GM21447 (cell line): ENCODE measurements around the gene MYO1A.
"Not testable (repeated sequence)": the region's sequence is repeated elsewhere in the genome, so short reads cannot be mapped to it uniquely, and the experiment has no call there.

Experiments used
- ATAC-seq: cut with Tn5 transposase; IDR thresholded peaks from one replicate; pipeline ENCODE4 v1.9.1; 2021; ENCODE audit not compliant: unreplicated experiment

Gene MYO1A

DNA sequence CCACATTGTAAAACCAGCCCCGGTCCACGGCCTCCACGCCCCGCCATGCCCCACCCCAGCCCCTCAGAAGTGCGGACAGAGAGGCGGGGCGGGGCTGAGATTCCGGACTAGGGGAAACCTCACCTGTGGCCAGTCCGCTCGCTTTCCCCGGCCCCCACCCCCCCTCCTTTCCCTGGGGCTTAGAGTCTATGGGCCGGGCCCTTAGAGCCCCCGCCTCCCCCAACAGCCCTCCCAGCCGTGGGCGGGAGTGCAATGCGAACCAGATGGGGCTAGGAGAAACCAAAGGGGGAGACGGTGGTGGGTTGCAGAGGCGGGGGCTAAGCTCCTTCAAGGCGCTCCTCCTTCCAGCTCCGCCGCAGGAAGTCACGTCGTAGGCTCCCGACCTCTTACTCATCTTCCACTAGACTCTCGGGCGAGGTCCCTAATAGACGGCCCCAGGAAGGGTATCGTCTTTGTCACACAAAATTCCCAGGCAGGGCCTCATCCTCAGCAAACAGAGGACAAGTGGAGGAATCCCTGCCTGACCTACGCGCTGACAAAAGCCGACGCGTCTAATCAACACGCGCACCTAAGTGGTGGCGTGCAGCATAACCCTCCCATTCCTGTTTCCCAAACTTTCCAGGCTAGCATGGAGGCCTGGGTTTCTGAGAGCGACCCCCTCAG is 37.9 kb upstream of the MYO1A start:
- peak; percentile 36 for ATAC-seq

DNA sequence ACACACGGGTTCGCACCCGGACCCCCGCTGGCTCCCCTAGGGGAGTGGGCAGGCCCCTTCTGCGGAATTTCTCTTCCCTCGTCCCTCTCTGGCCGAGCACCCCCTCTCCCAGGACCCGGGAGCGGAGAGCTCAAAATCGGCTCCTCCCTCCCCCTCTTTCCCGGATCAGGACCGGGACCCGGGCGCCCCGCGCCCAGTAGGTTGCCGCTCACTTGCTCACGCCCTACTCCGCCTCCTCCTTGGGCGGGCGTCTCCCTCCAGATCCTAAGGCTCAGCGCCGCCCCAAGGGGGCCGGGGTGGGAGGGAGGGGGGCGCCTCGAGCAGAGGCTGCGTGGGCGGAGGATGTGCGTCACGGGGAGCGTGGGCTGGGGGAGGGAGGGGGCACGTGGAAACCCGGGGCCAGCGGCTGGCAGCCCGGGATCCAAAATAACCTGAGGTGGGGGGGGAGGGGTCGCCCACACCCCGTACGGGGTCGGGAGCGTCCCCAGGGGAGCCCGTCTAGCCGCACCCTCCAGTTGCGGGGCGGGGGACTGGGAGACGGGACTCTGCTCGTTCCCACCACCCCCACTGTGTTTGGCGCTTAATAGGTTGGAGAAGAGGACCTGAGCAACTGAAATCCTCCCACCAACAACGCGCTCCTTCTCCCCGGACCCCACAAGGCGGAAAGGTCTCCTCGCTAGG is 37.2 kb upstream of the MYO1A start:
- peak; percentile 31 for ATAC-seq

DNA sequence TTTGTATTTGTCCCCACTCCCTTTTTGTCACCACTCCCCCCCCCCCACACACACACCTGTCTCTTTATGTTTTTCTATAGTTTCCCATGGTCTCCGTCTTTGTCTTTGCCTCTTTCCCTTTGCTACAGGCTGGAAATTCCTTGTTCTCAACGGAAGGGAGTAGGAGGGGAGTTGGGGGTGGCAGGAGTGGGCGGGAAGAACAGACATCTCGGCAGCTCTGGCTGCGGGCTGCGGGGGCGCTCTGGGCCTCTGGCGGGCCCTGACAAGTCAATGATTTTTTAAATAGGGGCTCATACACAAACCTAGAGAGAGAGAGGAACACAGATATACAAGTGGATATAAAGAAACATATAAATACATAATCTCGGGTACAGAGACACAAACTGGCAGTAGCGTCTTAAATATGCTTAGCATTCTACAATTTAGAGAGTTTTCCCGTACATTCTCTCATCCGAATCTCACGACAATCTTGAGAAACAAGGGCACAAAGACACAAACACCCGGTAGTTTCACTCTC is 36.6 kb upstream of the MYO1A start:
- ATAC-seq, result no peak

DNA sequence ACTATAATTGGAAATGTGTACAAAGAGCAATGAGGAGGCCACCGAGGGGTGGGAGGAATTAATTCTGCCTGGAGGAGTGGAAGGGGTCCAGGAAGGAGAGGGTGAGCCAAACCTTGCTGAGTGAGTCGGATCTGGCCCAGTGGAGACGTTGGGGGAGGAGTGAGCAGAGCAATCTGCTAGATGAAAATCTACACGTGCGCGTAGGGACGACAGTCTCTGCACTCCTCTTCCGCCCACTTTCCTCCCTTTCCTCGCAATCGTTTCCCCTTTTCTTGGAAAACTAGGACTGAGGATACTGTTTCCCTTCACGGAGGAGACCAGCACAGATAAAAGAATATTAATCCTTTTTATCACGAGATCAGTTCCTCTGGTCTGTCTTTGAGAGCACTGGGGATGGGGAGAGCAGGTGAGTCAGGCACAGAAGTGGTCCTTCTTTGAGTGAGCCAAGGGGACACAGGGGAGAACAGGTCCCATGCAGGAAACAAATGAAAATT is 36.1 kb upstream of the MYO1A start:
- ATAC-seq, result no peak

DNA sequence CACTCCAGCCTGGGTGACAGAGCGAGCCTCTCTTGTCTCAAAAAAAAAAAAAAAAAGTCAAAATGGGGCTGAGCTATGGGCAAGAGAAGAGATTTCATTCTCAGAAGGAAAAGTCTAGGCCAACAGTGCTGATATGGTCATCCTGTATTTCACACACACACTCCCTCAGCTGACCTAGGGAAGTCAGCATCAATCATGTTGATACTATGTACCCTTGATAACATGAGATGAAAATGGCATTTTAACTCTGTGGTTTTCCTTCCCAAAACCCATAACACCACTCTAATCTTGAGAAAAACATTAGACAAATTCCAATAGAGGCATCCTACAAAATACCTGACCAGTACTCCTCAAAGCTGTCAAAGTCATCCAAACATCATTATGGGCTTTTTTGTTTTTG is 30.9 kb upstream of the MYO1A start:
- no peak for ATAC-seq

DNA sequence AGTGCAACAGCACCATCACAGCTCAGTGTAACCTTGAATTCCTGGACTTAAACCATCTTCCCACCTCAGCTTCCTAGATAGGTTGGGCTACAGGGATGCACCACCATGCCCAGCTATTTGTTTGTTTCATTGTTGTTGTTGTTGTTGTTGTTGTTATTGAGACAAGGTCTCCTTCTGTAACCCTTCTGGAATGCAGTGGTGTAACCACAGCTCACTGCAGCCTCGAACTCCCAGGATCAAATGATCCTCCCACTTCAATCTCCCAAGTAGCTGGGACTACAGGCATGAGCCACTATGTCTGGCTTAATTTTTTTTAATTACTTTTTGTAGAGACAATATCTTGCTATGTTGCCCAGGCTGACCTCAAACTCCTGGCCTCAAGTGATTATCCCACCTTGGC is 29.9 kb upstream of the MYO1A start:
- no peak for ATAC-seq

DNA sequence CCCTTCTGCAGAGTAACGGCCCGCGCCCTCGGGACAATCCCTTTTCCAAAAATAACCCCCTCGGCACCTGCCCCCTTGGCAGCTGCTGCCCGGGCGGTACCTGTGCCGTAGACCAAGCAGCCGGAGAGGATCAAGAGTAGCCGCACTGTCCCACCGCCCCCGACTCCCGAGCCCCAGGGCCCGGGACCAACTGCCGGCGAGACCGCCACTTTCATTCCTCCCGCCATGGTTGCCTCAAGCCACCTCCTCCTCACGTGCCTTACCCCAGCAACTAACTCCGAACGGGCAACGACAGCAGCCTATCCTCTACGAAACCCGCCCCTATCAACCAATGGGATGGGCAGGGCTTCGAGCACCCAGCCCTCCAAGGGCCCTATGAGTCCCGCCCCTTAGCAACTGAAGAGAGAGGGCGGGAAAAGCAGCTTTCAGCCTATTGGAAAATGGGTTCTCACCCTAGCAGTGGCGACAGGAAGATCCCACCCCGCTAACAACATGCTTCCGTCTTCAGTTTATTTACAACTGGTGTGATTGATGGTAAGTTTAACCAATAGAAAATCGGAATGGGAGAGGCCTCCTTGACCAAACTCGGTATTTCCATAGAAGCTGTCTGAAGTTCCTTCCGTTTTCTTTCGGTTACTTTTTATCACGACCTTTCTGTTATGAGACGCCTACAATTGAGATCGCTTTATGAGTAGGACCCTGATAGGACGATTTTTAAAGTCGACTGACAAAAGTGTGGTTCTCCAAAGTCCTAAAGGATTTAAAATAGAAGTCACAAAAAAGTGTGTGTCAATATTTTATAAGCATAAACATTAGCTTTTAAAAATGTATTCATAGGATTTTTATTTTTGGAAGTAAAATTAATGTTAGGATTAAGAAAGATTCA is 28.8 kb upstream of the MYO1A start, which contains the start of gene NEMP1:
Gene NEMP1 (minus strand): TSS at position 273 of the 886 bp plus-strand sequence. CDS start 46 bp downstream, at position 227.
- ATAC-seq, result peak; percentile 91

DNA sequence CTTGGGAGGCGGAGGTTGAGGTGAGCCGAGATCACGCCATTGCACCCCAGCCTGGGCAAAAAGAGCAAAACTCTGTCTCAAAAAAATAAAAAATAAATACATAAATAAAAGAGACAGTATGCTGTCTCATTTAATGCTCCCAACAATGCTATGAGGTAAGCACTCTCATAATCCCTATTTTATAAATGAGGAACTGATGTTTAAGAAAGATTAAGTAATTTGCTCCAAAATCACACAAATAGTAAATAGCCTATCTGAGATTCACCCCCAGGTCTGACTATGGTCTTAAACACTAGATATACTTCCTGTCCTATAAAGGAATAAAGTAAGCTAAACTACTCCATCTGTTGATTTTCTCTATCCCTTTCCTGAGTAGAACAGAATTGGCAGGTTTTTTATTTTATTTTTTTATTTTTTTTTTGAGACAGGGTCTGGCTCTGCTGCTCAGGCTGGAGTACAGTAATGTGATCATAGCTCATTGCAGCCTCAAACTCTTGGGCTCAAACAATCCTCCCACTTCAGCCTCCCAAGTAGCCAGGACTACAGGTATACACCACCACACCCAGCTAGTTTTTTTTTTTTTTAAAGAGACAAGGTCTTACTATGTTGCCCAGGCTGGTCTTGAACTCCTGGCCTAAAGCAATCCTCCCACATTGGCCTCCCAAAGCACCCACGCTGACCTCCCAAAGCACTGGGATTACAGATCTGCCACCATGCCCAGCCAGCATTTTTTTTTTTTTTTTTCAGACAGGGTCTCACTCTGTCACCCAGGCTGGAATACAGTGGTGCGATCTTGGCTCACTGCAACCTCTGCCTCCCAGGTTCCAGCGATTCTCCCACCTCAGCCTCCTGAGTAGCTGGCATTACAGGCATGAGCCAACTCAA is 23.9 kb upstream of the MYO1A start:
- ATAC-seq, result not testable (repeated sequence)

DNA sequence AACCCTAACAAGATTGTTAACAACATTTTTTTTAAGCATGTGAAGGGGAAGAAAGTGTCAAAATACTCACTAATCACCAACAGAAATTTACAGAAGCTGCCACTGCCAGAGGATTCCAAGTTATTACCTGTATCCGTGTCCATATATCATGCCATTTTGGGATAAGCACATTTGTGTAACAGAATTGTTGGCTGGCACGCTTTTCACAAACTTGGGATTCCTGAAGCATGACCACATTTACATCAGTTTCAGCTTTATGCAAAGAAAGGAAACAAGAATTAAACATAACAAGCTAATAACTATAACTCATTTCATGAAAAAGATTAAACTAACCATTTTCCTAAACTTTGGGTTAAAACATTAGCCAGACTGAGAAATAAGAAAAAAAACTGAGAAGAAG is 22.7 kb upstream of the MYO1A start:
- no peak for ATAC-seq

DNA sequence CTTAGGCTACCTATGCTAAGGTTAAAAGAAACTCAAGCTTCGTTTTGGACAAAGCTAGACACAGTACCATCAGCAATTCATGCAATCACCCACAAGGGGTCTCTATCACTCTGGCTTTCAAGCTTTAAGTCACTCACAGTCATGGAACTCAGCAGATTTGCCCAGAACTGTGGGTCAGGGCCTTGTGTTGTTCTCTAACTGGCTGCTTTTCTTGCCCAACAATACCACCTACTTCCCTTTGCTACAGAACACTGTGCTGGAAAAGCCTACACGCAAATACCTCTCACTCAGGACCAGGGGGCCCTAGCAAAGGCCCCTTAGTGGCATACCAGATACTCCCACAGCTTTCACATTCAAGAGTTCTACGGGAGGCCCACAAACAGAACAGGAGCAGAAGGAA is 19.6 kb upstream of the MYO1A start:
- peak; percentile 83 for ATAC-seq

DNA sequence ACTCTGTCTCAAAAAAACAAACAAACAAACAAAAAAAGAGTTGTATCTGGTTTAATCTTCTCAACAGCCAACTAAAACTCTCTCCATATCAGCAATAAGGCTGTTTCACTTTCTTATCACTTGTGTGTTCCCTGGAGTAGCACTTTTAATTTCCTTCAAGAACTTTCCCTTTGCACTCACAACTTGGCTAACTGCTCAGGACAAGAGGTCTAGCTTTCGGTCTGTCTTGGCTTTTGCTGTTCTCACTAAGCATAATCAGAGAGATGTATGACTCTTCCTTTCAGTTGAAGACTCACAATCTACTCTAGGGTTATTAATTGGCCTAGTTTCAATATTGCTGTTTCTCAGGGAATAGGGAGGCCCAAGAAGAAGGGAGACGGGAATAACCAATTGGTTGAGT is 16.3 kb upstream of the MYO1A start:
- no peak for ATAC-seq

DNA sequence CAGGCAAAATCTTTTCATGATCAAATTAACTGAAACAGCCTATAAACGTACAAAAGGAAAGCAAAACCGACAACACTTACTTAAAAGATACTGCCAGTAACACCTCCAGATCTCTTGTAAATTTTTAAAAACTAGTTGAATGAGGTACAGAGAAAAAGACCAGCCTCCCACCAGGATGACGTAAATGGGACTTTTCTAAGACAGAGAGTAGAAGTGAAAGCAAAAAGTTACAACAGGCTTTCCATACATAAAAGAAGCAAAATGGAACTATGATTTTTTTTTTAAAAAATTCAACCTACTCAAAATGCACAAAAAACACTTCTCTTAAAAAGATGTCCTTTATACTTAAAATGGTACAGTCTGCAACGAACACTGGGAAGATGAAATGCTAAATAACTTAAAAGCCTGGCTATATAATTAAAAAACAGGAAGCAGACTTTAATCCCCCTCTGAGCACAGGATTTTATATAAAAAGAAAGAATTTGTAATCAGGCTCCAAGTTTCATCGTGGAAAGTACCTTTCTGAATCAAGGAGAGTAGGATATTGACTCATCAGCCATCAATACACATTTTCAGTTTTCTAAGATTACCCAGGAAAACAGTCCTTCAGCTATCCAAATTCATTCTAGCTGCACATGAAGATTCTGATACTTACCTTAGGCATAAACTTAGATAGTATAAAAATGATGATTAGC is 14.2 kb upstream of the MYO1A start:
- peak; percentile 96 for ATAC-seq

DNA sequence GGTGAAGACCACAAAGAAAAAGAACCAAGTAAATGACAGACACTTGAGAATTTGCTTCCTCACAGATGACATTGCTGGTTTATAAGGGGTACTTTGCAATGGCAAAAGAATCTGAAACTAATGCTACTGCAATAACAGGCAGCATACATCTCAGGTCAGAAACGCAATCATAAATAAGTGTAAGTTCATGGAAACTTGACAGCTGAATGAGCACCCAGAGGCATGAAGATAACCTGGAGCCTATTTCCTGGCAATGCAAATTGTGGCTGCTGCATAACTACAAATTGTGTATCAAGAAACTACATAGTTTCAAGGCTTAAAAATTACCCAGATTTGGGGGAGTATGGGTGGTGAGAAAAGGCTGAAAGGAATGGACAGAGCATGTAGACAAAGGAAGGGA is 8.5 kb upstream of the MYO1A start:
- no peak for ATAC-seq

DNA sequence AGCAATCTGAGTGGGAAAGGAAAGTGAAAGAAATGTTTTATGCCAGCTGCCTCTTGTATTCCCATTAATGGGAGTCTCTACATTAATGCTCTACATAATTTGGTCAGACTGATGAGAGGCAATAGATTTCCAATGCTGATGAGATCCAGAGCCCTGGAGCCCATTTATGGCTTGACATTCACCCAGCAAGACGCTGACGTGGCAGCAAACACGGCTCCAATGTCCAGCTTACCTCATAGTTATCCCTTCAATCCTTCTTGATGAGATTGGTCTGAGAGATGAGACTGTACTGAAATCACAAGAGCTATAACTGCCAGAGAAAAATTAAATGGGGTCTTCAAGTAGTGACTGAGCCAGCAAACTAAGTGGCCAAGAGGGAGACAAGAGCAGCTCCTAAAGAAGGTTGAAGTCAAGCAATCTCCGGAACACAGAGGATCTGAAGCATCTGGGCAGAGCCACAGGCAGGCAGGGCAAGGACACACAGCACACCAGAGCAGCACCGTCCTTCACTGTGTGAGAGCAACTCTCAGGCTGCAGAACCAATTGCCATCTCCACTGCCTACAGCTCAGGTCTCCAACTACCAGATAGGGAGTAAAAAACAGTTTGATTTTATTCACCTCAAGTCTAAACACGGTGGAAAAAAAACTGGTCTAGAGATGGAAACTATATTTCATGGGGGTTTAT is 7.3 kb upstream of the MYO1A start:
- no peak for ATAC-seq

DNA sequence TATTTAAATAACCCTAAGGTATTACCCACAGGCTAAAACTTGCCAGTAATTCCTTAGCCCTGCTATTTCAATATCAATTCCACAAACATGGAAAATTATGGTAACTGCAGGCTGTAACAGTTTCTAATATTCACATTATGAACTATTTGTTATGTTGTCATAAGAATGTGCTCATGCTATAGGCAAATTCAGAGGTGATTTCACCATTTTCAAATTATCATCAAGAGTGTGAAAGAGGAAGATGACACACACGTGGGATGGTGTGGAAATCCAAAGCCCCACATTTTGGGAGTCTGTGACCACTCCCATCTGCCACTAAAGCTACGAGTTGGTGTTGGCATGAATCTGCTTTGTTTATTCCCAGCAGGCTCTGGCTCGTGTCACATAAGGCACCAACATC is 5.9 kb upstream of the MYO1A start:
- ATAC-seq, result no peak

DNA sequence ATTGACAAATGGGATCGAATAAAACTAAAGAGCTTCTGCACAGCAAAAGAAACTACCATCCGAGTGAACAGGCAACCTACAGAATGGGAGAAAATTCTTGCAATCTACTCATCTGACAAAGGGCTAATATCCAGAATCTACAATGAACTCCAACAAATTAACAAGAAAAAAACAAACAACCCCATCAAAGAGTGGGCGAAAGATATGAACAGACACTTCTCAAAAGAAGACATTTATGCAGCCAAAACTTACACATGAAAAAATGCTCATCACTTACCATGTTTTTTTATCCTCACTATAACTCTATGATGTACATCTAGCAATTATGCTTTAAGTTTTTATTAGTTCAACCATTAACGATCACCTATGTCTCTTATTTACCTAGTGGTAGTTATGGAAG is 4.0 kb upstream of the MYO1A start:
- not testable (repeated sequence) for ATAC-seq

DNA sequence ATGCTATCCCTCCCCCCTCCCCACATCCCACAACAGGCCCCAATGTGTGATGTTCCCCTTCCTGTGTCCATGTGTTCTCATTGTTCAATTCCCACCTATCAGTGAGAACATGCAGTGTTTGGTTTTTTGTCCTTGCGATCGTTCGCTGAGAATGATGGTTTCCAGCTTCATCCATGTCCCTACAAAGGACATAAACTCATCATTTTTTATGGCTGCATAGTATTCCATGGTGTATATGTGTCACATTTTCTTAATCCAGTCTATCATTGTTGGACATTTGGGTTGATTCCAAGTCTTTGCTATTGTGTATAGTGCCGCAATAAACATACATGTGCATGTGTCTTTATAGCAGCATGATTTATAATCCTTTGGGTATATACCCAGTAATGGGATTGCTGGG is 3.2 kb upstream of the MYO1A start:
- not testable (repeated sequence) for ATAC-seq

DNA sequence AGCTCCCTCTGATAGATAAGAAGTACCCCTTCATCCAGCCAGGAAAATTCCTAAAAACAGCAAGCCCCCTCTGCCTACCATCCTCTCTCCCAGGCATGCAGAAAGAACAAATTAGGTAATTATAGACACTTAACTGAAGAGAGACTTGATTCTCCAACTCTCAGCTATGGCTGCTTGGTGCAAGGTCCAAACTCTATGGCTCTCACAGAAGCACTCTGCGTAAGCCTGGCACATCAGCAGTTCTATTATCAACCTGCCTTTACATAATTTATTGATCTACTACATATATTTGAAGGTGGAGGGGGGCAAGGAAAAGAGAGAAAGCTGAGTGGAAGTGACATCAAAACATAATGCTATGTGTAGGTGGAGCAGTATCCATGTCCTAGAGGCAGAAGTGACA is 1.1 kb upstream of the MYO1A start:
- no peak for ATAC-seq

DNA sequence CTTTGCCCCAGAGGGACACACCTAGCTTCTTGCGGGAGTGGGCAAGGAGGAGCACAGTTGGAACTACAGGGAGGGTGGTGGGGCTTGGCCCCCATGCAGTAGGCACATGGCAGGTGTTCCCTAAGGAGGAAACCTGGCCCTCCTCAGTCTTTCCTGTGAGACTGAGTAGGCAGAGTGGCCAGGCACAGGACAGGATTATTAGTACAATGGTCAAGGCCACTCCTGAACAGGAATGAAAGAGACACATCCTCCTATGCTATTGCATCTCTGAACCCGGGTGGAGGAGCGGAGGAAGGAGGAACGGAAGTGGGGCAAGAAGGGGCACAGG is 846 bp downstream of the MYO1A start:
- no peak for ATAC-seq
